Astrocyte (in vitro differentiated cells and primary cell): ENCODE results near the gene CYBA. TPM values are rescaled to one million over a fixed set of nuclear protein-coding genes. Genes with fewer than 3 reads are reported as not detected.
A peak's percentile ranks its signal among the peaks of the same experiment; 100 is the strongest.

Source experiments
- DNase-seq: peaks from one replicate; pipeline ENCODE4 v3.0.0-alpha.2; 2010; ENCODE audit warnings: low read depth
- FAIRE-seq: peaks from 2 replicates; lab custom pipeline; 2011; peaks lifted over from hg19 to GRCh38; lab: Jason Lieb, UNC
- H2AFZ ChIP-seq: 2 replicates; pipeline ENCODE4 v1.6.0; 2012; ENCODE audit warnings: low read depth, low read length, inconsistent platforms
- H3K27ac ChIP-seq: 2 replicates; pipeline ENCODE4 v1.5.1; 2011; ENCODE audit warnings: low read depth, low read length, inconsistent platforms
- H3K27me3 ChIP-seq: 2 replicates; pipeline ENCODE4 v1.6.0; 2011; ENCODE audit warnings: low read length, inconsistent platforms; ENCODE audit not compliant: insufficient read depth
- H3K36me3 ChIP-seq: 2 replicates; pipeline ENCODE4 v1.5.1; 2011; ENCODE audit warnings: low read length, inconsistent platforms; ENCODE audit not compliant: insufficient read depth
- H3K4me1 ChIP-seq: 2 replicates; pipeline ENCODE4 v1.5.1; 2011; ENCODE audit warnings: low read length, inconsistent platforms; ENCODE audit not compliant: insufficient read depth
- H3K4me2 ChIP-seq: 2 replicates; pipeline ENCODE4 v1.6.0; 2012; ENCODE audit warnings: low read length, inconsistent platforms
- H3K4me3 ChIP-seq: 2 replicates; pipeline ENCODE4 v1.5.1; 2011; ENCODE audit warnings: low read depth, mild to moderate bottlenecking, low read length, inconsistent platforms; ENCODE audit not compliant: insufficient read depth
- H3K79me2 ChIP-seq: 2 replicates; pipeline ENCODE4 v1.6.0; 2012; ENCODE audit warnings: mild to moderate bottlenecking, low read length, inconsistent platforms; ENCODE audit not compliant: insufficient read depth
- H3K9ac ChIP-seq: 2 replicates; pipeline ENCODE4 v1.6.0; 2012; ENCODE audit warnings: mild to moderate bottlenecking, low read length, inconsistent platforms
- H3K9me3 ChIP-seq: 2 replicates; pipeline ENCODE4 v1.5.1; 2012; ENCODE audit warnings: low read depth, mild to moderate bottlenecking, low read length, inconsistent platforms; ENCODE audit not compliant: insufficient read depth
- H4K20me1 ChIP-seq: 2 replicates; pipeline ENCODE4 v1.6.0; 2012; ENCODE audit warnings: low read length, inconsistent platforms; ENCODE audit not compliant: insufficient read depth
- H3K27ac Mint-ChIP-seq: one replicate; pipeline ENCODE4 v1.8.0; 2021; ENCODE audit warnings: mild to moderate bottlenecking, mixed read lengths; ENCODE audit not compliant: unreplicated experiment
- H3K27me3 Mint-ChIP-seq: one replicate; pipeline ENCODE4 v1.8.0; 2021; ENCODE audit warnings: low read depth, mixed read lengths; ENCODE audit not compliant: unreplicated experiment
- H3K36me3 Mint-ChIP-seq: one replicate; pipeline ENCODE4 v1.8.0; 2021; ENCODE audit warnings: low read depth, mixed read lengths; ENCODE audit not compliant: unreplicated experiment
- H3K4me1 Mint-ChIP-seq: one replicate; pipeline ENCODE4 v1.8.0; 2021; ENCODE audit warnings: low read depth, mixed read lengths; ENCODE audit not compliant: unreplicated experiment
- H3K4me3 Mint-ChIP-seq: one replicate; pipeline ENCODE4 v1.8.0; 2021; ENCODE audit warnings: mild to moderate bottlenecking, moderate library complexity, mixed read lengths; ENCODE audit not compliant: unreplicated experiment
- H3K9me3 Mint-ChIP-seq: one replicate; pipeline ENCODE4 v1.8.0; 2021; ENCODE audit warnings: mild to moderate bottlenecking, mixed read lengths; ENCODE audit not compliant: unreplicated experiment
- EZH2 ChIP-seq: IDR thresholded peaks from 2 replicates; pipeline ENCODE4 v1.6.1; 2012; ENCODE audit warnings: mild to moderate bottlenecking, low read length, inconsistent platforms; ENCODE audit not compliant: insufficient read depth
- total RNA-seq: library from RNA; stranded (reverse); gene quantifications from 2 replicates; pipeline ENCODE4 v1.2.1, GENCODE V29; 2021
- TF ChIP-seq, protein P1 (sequence below): IDR thresholded peaks from 2 replicates; pipeline ENCODE4 v1.5.1; 2011; ENCODE audit warnings: low read depth, mild to moderate bottlenecking, inconsistent platforms, low read length, moderate library complexity; ENCODE audit not compliant: insufficient read depth

Gene CYBA
- total RNA-seq, 1 donor from 2014 or later = 236 TPM

DNA sequence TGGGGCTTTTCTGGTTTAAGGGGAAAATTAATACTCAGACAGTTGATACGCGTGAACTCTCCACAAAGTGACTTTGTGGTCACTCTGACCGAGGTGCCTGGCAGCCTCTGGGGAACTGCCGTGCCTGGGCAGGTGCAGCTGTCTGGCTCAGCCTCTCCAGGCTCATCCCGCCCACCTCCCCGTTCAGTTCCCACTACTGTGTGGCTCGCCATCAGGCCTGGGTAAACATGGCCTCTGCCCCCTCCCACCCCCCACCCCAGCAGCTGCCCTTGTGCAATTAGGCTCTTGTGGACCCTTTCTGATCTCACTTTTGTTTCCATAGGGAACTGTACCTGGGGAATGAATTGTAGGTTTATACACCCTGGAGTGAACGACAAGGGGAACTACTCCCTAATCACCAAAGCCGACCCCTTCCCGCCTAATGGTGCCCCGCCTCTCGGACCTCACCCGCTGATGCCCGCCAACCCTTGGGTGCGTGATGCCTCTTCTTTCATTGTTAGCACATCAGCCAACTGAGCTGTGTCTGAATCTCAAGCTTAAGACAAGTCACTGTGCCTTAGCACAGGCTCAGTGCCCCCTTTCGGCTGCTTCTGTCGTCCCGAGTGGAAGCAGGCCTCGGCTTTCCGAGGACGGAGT lies 52.9 kb downstream of the CYBA start:
- H3K27ac ChIP-seq = no peak overlapping the region
- peaks cover 35% of the 10 kb centered on the region for H3K36me3 ChIP-seq
- no peaks in the 10 kb centered on the region for H3K9me3 ChIP-seq
- no peak overlapping the region for H3K4me2 ChIP-seq
- H3K36me3 Mint-ChIP-seq = peaks cover 19% of the 10 kb centered on the region
- H3K4me1 Mint-ChIP-seq = peaks cover 5% of the 10 kb centered on the region
- no peak overlapping the region for H3K9ac ChIP-seq
- no peak for FAIRE-seq
- no peaks in the 10 kb centered on the region for H3K9me3 Mint-ChIP-seq
- no peak overlapping the region for H3K4me3 ChIP-seq
- TF ChIP-seq, protein P1, sequence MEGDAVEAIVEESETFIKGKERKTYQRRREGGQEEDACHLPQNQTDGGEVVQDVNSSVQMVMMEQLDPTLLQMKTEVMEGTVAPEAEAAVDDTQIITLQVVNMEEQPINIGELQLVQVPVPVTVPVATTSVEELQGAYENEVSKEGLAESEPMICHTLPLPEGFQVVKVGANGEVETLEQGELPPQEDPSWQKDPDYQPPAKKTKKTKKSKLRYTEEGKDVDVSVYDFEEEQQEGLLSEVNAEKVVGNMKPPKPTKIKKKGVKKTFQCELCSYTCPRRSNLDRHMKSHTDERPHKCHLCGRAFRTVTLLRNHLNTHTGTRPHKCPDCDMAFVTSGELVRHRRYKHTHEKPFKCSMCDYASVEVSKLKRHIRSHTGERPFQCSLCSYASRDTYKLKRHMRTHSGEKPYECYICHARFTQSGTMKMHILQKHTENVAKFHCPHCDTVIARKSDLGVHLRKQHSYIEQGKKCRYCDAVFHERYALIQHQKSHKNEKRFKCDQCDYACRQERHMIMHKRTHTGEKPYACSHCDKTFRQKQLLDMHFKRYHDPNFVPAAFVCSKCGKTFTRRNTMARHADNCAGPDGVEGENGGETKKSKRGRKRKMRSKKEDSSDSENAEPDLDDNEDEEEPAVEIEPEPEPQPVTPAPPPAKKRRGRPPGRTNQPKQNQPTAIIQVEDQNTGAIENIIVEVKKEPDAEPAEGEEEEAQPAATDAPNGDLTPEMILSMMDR = no peak
- TF ChIP-seq EZH2 = no peak
- no peaks in the 10 kb centered on the region for H3K27me3 Mint-ChIP-seq
- H3K4me3 Mint-ChIP-seq = no peak overlapping the region
- no peaks in the 10 kb centered on the region for H3K27me3 ChIP-seq
- H3K4me1 ChIP-seq = no peaks in the 10 kb centered on the region
- no peak overlapping the region for H2AFZ ChIP-seq
- no peak for DNase-seq
- peaks cover 46% of the 10 kb centered on the region for H4K20me1 ChIP-seq
- no peak overlapping the region for H3K27ac Mint-ChIP-seq
- H3K79me2 ChIP-seq = peaks cover 17% of the 10 kb centered on the region

DNA sequence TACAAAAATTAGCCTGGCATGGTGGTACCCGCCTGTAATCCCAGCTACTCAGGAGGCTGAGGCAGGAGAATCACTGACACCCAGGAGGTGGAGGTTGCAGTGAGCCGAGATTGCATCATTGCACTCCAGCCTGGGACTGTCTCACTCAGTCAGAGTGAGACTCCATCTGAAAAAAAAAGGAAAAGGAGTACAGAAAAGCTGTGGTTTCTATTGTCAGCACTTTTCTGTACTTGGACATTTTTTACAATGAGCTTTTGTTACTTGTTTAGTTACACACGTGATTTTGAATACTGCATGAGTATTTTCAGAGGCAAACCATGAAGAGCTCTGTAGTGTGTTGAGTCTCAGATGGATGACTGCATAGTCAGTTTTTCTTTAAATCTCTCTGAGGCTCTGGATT lies 54.4 kb downstream of the CYBA start:
- Histone ChIP-seq H2AFZ (no peak overlapping the region), H3K27ac (no peak overlapping the region), H3K79me2 (peaks cover 22% of the 10 kb centered on the region), H3K4me2 (no peak overlapping the region), H3K36me3 (peaks cover 28% of the 10 kb centered on the region), H3K27me3 (no peaks in the 10 kb centered on the region), H4K20me1 (peaks cover 46% of the 10 kb centered on the region), H3K9ac (no peak overlapping the region), H3K4me1 (no peaks in the 10 kb centered on the region), H3K4me3 (no peak overlapping the region), H3K9me3 (no peaks in the 10 kb centered on the region)
- FAIRE-seq = no peak
- Mint-ChIP-seq H3K4me3 (no peak overlapping the region), H3K27me3 (no peaks in the 10 kb centered on the region), H3K27ac (peak overlapping the region; percentile 89), H3K4me1 (peaks cover 5% of the 10 kb centered on the region), H3K36me3 (peaks cover 17% of the 10 kb centered on the region), H3K9me3 (no peaks in the 10 kb centered on the region)
- no peak for DNase-seq
- TF ChIP-seq, protein P1 = no peak
- TF ChIP-seq EZH2 = no peak

DNA sequence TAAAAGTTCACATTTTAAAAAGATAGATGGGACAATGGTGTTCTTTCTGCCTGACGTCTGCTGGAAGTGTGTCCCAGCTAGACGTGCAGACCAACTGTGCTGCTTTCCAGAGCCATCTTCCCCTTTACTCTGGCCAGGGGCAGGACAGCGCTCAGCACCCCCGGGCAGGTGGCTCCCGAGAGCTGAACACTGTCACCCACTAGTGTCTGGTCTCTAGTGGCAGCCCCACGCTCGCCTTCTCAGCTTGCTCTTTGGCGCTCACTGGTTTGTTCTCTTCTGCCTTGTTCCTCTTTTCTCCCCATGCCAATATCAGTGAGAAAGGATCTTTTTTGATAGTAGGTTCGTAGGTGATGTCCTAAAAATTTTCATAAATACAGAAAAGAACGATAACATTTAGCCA lies 54.9 kb downstream of the CYBA start:
- TF ChIP-seq EZH2 = no peak
- TF ChIP-seq, protein P1 = no peak
- FAIRE-seq (no peak), DNase-seq (no peak)
- Mint-ChIP-seq H3K27ac (no peak overlapping the region), H3K27me3 (no peaks in the 10 kb centered on the region), H3K9me3 (no peaks in the 10 kb centered on the region), H3K36me3 (peaks cover 18% of the 10 kb centered on the region), H3K4me1 (peaks cover 5% of the 10 kb centered on the region), H3K4me3 (no peak overlapping the region)
- Histone ChIP-seq H3K79me2 (peaks cover 24% of the 10 kb centered on the region), H3K4me2 (no peak overlapping the region), H3K4me3 (no peak overlapping the region), H3K36me3 (peaks cover 23% of the 10 kb centered on the region), H4K20me1 (peaks cover 43% of the 10 kb centered on the region), H3K4me1 (no peaks in the 10 kb centered on the region), H3K9me3 (no peaks in the 10 kb centered on the region), H2AFZ (no peak overlapping the region), H3K27me3 (no peaks in the 10 kb centered on the region), H3K27ac (no peak overlapping the region), H3K9ac (no peak overlapping the region)
